Effector CD8-positive, alpha-beta T cell (primary cell): ENCODE results near the gene CAPN3.

Experiments
- DNase-seq: peaks from one replicate; lab custom pipeline; 2025; lab: John Stamatoyannopoulos, UW

The CAPN3 gene

GRCh38 chr15:42394106-42394505, 34.8 kb downstream of the CAPN3 start:
- DNase-seq = no peak

- DNase-seq = no peak
These were observed 36.5 kb downstream of the CAPN3 start for GRCh38 chr15:42395838-42396237.

- no peak for DNase-seq
These were observed 42.5 kb downstream of the CAPN3 start for GRCh38 chr15:42401544-42402454.

- DNase-seq = no peak
These were observed 43.3 kb downstream of the CAPN3 start for GRCh38 chr15:42402455-42403205.

- no peak for DNase-seq
These were observed 44.1 kb downstream of the CAPN3 start for GRCh38 chr15:42403389-42403788.

GRCh38 chr15:42404461-42405235, 45.3 kb downstream of the CAPN3 start:
- DNase-seq = no peak

- no peak for DNase-seq
These were observed 46.7 kb downstream of the CAPN3 start for GRCh38 chr15:42405863-42406482.

GRCh38 chr15:42408178-42408577, 48.9 kb downstream of the CAPN3 start:
- DNase-seq = no peak

- DNase-seq = no peak
These were observed 49.7 kb downstream of the CAPN3 start for GRCh38 chr15:42409011-42409410.

- DNase-seq = no peak
These were observed 52.6 kb downstream of the CAPN3 start for GRCh38 chr15:42411884-42412283.

- DNase-seq = no peak
These were observed 54.6 kb downstream of the CAPN3 start for GRCh38 chr15:42413920-42414319.

GRCh38 chr15:42419369-42419768, 60.1 kb downstream of the CAPN3 start:
- no peak for DNase-seq

GRCh38 chr15:42421376-42421775, 62.1 kb downstream of the CAPN3 start:
- DNase-seq = no peak

GRCh38 chr15:42427429-42428223, 68.3 kb downstream of the CAPN3 start:
- DNase-seq = no peak

- no peak for DNase-seq
These were observed 85.2 kb downstream of the CAPN3 start for GRCh38 chr15:42444415-42445063.

- DNase-seq = no peak
These were observed 86.2 kb downstream of the CAPN3 start for GRCh38 chr15:42445551-42445950.

- DNase-seq = no peak
These were observed 88.3 kb downstream of the CAPN3 start for GRCh38 chr15:42447599-42447998.

- no peak for DNase-seq
These were observed 89.0 kb downstream of the CAPN3 start for GRCh38 chr15:42448281-42448680.

- DNase-seq = no peak
These were observed 90.6 kb downstream of the CAPN3 start for GRCh38 chr15:42449770-42450424.

- DNase-seq = no peak
These were observed 91.1 kb downstream of the CAPN3 start for GRCh38 chr15:42450425-42450790.
